Lung (tissue), 16 donors: ENCODE measurements around the gene GCK. TPM values are rescaled to one million over a fixed set of nuclear protein-coding genes. Genes with fewer than 3 reads are reported as not detected.

ENCODE experiments used
- ATAC-seq: fragments of 200-7000 bp; cut with Tn5 transposase; one replicate; pipeline ENCODE4 v1.9.1; 2020; ENCODE audit warnings: moderate number of reproducible peaks; ENCODE audit not compliant: insufficient read depth, low FRiP score
- DNase-seq, 3 donors: peaks; one replicate each; pipeline ENCODE4 v3.0.0-alpha.2; 2013 to 2017
- H3K27ac ChIP-seq, 2 donors: one replicate each; pipeline ENCODE4 v1.5.1; 2013; ENCODE audit warnings: mild to moderate bottlenecking in 2 of 2, moderate library complexity in 2 of 2, control low read depth in 1 of 2, inconsistent platforms in 1 of 2, low read depth in 1 of 2, low read length in 1 of 2
- H3K27me3 ChIP-seq, 3 donors: one replicate each; pipeline ENCODE4 v1.5.1; 2013; ENCODE audit warnings: low read length in 2 of 3; ENCODE audit not compliant: control insufficient read depth in 3 of 3, insufficient read depth in 3 of 3
- H3K36me3 ChIP-seq, 4 donors: one replicate each; pipeline ENCODE4 v1.5.1; 2013; ENCODE audit warnings: low read length in 4 of 4, mild to moderate bottlenecking in 1 of 4, moderate library complexity in 1 of 4; ENCODE audit not compliant: control insufficient read depth in 4 of 4, insufficient read depth in 4 of 4
- H3K4me1 ChIP-seq, 5 donors: one replicate each; pipeline ENCODE4 v1.5.1; 2013; ENCODE audit warnings: low read length in 5 of 5, mild to moderate bottlenecking in 2 of 5, moderate library complexity in 1 of 5; ENCODE audit not compliant: control insufficient read depth in 5 of 5, insufficient read depth in 5 of 5
- H3K4me3 ChIP-seq: one replicate; pipeline ENCODE4 v1.5.1; 2013; ENCODE audit warnings: mild to moderate bottlenecking, control low read depth, moderate library complexity
- H3K9ac ChIP-seq, 2 donors: one replicate each; pipeline ENCODE4 v1.5.1; 2013; ENCODE audit warnings: low read length in 2 of 2, control low read depth in 1 of 2; ENCODE audit not compliant: insufficient read depth in 1 of 2
- H3K9me3 ChIP-seq, 4 donors: one replicate each; pipeline ENCODE4 v1.5.1; 2013; ENCODE audit warnings: low read length in 3 of 4, mild to moderate bottlenecking in 1 of 4, moderate library complexity in 1 of 4; ENCODE audit not compliant: control insufficient read depth in 4 of 4, insufficient read depth in 3 of 4
- CTCF ChIP-seq: IDR thresholded peaks from 2 replicates; pipeline ENCODE4 v1.5.1; 2012; ENCODE audit warnings: mild to moderate bottlenecking; ENCODE audit errors: control extremely low read depth, extremely low read depth
- WGBS, 2 donors: extraction: QIAGEN DNeasy Blood & Tissue Kit; methylation state at CpG; one replicate each; pipeline ENCODE4 v1.1.7; 2013; 5-methylcytosine and 5-hydroxymethylcytosine counted together
- long read RNA-seq, 5 donors: transcript quantifications; one replicate each; lab custom pipeline, GENCODE V29; 2026
- polyA plus RNA-seq, 2 donors: library from polyadenylated mRNA; stranded (reverse); fragments of 200-250 nt; gene quantifications; one replicate each; pipeline ENCODE4 v1.2.1, GENCODE V29; 2013
- total RNA-seq, 2 donors: library from RNA; depleted of rRNA in 1 of 2; stranded (reverse); fragments of >200 nt in 1 of 2; gene quantifications; one replicate each; pipeline ENCODE4 v1.2.1, GENCODE V29; 2014 to 2021
- donor health status: control.
- donor health status: control.
- donor health status: Bipolar disorder and iron deficiency.
- donor health status: healthy.
- donor health status: DM: yes; HTN: yes; CAD: no.

The GCK gene
- total RNA-seq (1 to 10 TPM in 1 of 2 donors, under 1 TPM in 1; 0.40 to 1.1 TPM), polyA plus RNA-seq (under 1 TPM; 0.25 to 0.45 TPM)
- long read RNA-seq, donor 1, partial matches to known transcripts, result 0 of 2 reads
- long read RNA-seq, donor 1, other reads (novel, unspliced or antisense), result 0 of 2 reads
- long read RNA-seq, donor 2, partial matches to known transcripts, result 0 of 1 reads
- long read RNA-seq, donor 2, other reads (novel, unspliced or antisense), result 0 of 1 reads
- long read RNA-seq, donor 3, result 0 reads
- long read RNA-seq, donor 4, partial matches to known transcripts, result 0 of 1 reads
- long read RNA-seq, donor 4, other reads (novel, unspliced or antisense), result 0 of 1 reads
- long read RNA-seq, donor 5, partial matches to known transcripts, result 0 of 1 reads
- long read RNA-seq, donor 5, other reads (novel, unspliced or antisense), result 0 of 1 reads

DNA sequence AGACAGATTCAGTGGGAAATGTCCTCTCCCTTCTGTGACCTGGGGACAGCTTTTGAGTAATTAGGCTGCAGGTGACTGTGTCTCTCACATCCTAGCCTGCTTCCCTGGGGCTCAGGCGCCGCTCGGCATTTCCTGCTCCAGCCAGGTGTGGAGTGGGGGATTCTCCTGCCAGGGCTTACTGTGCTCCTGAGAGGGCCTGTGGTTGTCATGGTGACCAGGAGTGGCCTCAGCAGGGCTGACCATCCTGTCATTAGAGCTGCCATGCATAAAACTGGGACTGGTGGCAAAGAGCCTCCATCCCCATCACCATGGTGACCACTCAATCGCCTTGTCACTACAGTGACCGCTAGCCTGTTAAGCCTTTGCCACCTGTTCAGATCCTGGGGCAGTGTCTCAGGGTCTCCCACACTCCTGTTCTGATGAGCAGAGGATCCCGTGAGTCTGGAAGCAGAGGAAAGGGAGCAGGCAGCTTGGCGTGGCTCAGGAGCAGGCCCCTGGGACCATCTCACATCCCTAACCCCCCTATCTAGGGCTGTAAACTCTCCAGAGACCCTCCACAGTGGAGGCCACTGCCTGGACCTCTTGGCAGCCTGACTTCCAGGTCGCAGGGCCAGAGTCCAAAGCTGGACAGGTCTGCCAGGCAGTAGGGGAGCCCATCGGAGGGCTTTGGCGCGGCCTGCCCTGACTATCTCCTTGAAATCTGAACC lies at the start of gene GCK:
TSS of gene GCK (minus strand) at position 154 of the 707 bp plus-strand sequence. CDS start 486 bp downstream, outside the sequence.
- Histone ChIP-seq H3K4me1 (peaks cover 0 to 13% (median 5%) of the 10 kb centered on the region in 5 donors), H3K27me3 (peaks cover 0 to 6% (median 0%) of the 10 kb centered on the region in 3 donors), H3K36me3 (no peaks in the 10 kb centered on the region), H3K27ac (no peak within 1 kb of the TSS), H3K4me3 (no peak within 1 kb of the TSS), H3K9me3 (no peaks in the 10 kb centered on the region), H3K9ac (no peak within 1 kb of the TSS)
- no peak for TF ChIP-seq CTCF
- WGBS, 2 donors, result 76 to 91% methylated on average over 11 of the region's 11 CpGs
- DNase-seq (no peak), ATAC-seq (no peak)

DNA sequence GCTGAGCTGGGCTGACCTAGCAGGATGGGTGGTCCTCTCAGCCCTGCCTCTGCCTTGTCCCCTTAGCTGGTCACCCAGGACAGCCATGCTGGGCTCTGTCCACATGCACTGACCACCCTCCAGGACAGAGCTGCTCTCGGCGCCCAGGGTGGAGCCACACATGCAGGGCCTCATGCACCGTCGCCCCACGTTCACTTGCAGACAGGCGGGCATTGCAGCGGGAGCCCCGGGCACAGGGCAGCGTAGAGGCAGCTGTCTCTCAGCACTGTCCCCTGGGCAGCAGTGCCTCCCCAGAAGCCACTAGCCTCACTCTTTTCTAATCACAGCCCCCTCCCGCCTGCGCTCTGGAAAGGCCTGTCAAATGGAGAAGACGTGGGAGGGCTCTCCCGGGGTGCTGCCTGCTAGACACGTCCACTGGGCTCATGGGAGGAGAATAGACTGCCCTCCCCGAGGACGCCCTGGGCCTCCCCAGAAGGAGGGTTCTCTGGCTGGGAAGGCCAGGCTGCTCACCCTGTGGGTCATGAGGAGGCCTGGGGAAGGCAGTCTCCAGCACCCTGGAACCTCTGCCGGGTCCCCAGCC lies 49.0 kb upstream of the GCK start:
- 81 to 84% methylated on average over 17 of the region's 17 CpGs for WGBS, 2 donors
- no peak for TF ChIP-seq CTCF
- Histone ChIP-seq H3K36me3 (no peaks in the 10 kb centered on the region), H3K4me3 (no peak overlapping the region), H3K27me3 (no peaks in the 10 kb centered on the region), H3K27ac (no peak overlapping the region), H3K4me1 (no peaks in the 10 kb centered on the region), H3K9me3 (no peaks in the 10 kb centered on the region), H3K9ac (no peak overlapping the region)
- ATAC-seq (no peak), DNase-seq (no peak)

DNA sequence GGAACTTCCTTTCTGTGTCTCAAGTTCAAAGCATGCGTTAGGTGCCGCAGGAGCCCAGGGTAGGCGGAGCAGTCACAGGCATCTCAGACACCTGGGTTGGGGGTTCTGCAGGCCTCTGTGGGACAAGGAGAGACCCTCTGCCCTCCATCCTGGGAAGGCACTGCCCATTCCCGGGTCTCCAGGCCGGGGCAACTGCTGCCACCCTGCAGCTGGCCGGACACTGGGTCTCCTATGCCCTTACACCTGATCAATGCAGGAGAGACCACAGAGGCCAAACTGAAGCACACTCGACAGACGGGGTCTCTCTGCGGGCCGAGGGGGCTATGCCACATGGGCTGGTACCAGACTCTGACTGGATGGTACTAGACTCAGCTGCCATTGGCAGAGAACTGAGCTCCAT lies 48.5 kb upstream of the GCK start:
- Histone ChIP-seq H3K4me3 (no peak overlapping the region), H3K9me3 (no peaks in the 10 kb centered on the region), H3K36me3 (no peaks in the 10 kb centered on the region), H3K9ac (no peak overlapping the region), H3K27ac (no peak overlapping the region), H3K4me1 (no peaks in the 10 kb centered on the region), H3K27me3 (no peaks in the 10 kb centered on the region)
- DNase-seq (no peak), ATAC-seq (no peak)
- no peak for TF ChIP-seq CTCF
- 88 to 94% methylated on average over 10 of the region's 10 CpGs for WGBS, 2 donors
